ENCODE measurements around the gene SORBS2.
"Not testable (repeated sequence)": the region's sequence is repeated elsewhere in the genome, so short reads cannot be mapped to it uniquely, and the experiment has no call there.

The SORBS2 gene

GRCh38 chr4:185737489-185738037, 74.4 kb downstream of the SORBS2 start:
- DNase-seq, result no peak

- DNase-seq, result no peak
Observed at GRCh38 chr4:185736882-185737281, 75.1 kb downstream of the SORBS2 start.

- no peak for DNase-seq
Observed at GRCh38 chr4:185735866-185736400, 76.1 kb downstream of the SORBS2 start.

GRCh38 chr4:185734930-185735329, 77.1 kb downstream of the SORBS2 start:
- DNase-seq, result no peak

- no peak for DNase-seq
Observed at GRCh38 chr4:185734214-185734613, 77.8 kb downstream of the SORBS2 start.

GRCh38 chr4:185730849-185731608, 81.0 kb downstream of the SORBS2 start:
- DNase-seq, result peak; percentile 80

GRCh38 chr4:185730387-185730786, 81.6 kb downstream of the SORBS2 start:
- DNase-seq, result peak; percentile 56

- DNase-seq, result peak; percentile 31
Observed at GRCh38 chr4:185729391-185729804, 82.6 kb downstream of the SORBS2 start.

GRCh38 chr4:185728893-185729292, 83.1 kb downstream of the SORBS2 start:
- no peak for DNase-seq

GRCh38 chr4:185726931-185727330, 85.1 kb downstream of the SORBS2 start:
- peak; percentile 48 for DNase-seq

- no peak for DNase-seq
Observed at GRCh38 chr4:185723631-185724260, 88.2 kb downstream of the SORBS2 start.

- no peak for DNase-seq
Observed at GRCh38 chr4:185722029-185722316, 90.0 kb downstream of the SORBS2 start.

GRCh38 chr4:185721190-185722028, 90.6 kb downstream of the SORBS2 start:
- DNase-seq, result peak; percentile 48

GRCh38 chr4:185719500-185719858, 92.5 kb downstream of the SORBS2 start:
- DNase-seq, result no peak

GRCh38 chr4:185718578-185719499, 93.2 kb downstream of the SORBS2 start:
- DNase-seq, result no peak

- no peak for DNase-seq
Observed at GRCh38 chr4:185717377-185717741, 94.6 kb downstream of the SORBS2 start.

GRCh38 chr4:185716577-185717376, 95.2 kb downstream of the SORBS2 start:
- no peak for DNase-seq

GRCh38 chr4:185716141-185716551, 95.8 kb downstream of the SORBS2 start:
- DNase-seq, result no peak

GRCh38 chr4:185714524-185714923, 97.5 kb downstream of the SORBS2 start:
- DNase-seq, result not testable (repeated sequence)

- DNase-seq, result no peak
Observed at GRCh38 chr4:185713731-185714130, 98.3 kb downstream of the SORBS2 start.

- no peak for DNase-seq
Observed at GRCh38 chr4:185713272-185713671, 98.7 kb downstream of the SORBS2 start.
